Fibroblast of skin of right biceps (primary cell): ENCODE results near the gene CDT1.
"Not testable (repeated sequence)": the region's sequence is repeated elsewhere in the genome, so short reads cannot be mapped to it uniquely, and the experiment has no call there.

Experiments used
- DNase-seq: peaks from one replicate; pipeline ENCODE4 v3.0.0-alpha.2; 2013

Gene CDT1

DNA sequence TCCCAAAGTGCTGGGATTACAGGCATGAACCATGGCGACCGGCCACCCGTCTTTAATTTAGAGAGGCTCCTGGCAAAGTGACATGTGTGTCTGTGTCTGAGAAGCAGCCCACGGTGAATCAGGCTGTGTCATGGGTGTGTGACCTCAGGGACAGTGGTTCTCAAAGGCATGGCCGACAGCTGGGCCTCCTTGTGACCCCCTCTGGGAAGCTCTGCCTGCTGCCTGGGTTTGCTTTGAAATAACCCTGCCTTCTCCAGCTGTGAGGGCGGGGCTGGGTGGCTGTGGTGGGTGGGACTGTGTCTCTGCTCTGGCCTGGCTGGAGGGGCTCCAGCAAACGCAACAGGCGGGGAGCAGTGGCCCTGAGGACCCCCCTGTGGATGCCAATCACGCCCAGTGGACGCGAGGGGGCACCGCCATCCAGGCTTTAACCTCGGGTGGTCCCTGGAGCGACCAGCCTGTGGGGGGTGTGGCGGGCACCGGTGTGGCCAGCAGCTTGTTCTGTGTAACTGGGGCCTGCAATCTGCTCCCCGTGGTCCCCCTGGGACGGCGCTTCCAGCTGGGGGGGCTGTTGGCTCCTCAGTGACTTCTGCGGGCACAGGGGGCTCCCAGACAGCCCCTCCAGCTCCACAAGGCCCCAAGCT, 16.9 kb downstream of the CDT1 start:
- no peak for DNase-seq

DNA sequence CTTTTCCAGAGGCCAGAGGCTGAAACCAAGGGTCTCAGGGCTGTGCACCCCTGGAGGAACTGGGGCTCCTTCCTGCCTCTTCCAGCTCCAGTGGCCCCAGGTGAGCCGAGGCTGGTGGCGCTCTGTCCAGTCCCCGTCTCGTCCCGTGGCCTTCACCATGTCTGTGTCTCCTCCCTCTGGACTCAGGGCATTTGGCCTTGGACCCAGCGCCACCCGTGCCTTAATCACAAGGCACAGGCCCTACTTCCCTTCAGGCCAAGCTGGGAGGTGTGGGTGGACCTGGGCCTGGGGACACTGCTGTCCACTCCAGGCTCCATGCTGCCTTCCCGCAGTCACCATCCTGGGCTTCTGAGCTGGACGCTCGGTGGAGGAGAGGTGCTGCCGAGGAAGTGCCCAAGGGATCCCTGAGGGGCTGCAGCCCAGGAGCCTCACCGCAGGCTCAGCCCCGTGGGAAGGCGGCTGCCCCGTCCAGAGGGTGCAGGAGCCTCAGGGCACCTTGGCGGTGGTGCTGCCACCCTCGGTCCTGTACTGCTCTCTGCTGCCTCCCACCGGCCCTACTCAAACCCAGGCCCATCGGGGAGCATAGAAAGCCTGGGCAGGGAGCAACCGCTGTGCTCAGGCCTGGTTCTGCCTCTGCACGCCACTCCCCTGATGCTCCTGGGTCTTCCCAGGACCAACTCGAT, 17.7 kb downstream of the CDT1 start:
- DNase-seq = no peak

DNA sequence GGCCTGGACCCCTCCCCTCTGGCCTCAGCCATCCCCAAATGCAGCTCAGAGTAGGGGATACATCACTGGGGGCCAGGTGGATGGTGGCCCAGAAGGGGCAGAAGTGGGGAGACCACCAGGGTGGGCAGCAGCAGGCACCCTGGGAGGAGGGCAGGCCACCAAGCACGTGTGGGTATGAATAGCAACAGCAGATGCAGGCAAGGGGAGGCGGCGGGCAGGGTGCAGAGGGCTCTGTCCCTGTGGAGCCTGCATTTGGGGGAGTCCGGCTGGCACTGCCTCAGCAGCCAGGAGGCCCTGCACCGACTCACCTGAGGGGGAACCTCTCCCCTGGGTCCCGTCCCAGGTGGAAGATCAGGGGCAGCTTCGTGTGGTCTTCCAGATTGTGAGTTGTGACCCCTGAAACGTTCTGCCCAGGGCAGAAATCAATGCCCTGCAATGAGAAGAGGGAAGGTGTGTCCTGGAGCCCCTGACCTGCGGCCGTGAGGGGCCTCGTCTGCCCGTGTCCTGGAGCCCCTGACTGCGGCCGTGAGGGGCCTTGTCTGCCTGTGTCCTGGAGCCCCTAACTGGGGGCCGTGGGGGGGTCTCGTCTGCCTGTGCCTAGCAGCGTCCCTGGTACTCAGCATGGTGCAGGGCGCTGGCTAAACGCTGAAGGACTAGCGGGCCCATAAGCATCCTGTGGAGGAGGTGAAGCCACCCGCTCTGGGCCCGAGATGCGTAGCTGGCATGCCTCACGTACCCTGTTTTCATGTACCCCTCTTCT, 18.9 kb downstream of the CDT1 start:
- no peak for DNase-seq

- DNase-seq = not testable (repeated sequence)
Measured at GRCh38 chr16:88823646-88824045, 20.1 kb downstream of the CDT1 start.

DNA sequence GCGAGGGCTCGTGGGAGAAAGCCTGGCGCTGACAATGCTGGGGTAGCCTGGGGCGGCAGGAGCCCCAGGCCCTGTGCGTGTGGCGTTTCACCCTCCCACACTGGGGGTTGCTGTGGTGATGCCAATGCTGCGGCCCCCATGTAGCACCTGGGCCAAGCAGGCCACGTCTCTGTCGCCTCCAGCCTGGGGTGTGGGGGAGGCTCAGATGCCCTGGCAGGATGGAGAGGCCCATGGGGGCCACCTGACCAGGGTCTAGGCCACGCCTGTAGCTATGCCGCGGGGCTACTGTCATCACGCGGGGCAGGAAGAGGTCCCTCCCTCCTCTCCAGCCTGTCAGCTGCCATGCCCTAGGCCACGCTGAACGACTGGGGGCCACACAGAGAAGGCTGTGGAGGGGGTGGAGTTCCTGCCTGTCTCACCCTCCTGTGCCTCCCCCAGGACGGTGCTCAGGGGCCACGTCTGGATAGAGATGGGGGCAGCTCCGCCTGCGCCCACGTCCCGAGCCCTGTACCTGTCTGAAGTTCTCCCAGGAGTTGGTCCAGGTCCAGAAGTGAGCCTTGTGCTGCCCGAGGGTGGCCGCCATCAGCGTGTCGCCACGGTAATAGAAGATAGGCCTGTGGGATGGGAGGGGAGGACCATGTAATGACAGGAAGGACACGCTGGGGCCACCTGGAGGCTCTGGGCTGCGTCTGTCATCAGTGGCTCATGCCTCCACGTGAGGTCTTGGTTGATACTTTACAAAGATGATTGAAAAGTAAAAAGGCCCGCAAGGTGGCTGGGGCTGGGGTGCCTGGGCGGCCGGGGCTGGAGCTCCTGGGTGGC, 20.9 kb downstream of the CDT1 start:
- DNase-seq = no peak

- no peak for DNase-seq
Measured at GRCh38 chr16:88825146-88825545, 21.6 kb downstream of the CDT1 start.

- no peak for DNase-seq
Measured at GRCh38 chr16:88826070-88826840, 22.7 kb downstream of the CDT1 start.

DNA sequence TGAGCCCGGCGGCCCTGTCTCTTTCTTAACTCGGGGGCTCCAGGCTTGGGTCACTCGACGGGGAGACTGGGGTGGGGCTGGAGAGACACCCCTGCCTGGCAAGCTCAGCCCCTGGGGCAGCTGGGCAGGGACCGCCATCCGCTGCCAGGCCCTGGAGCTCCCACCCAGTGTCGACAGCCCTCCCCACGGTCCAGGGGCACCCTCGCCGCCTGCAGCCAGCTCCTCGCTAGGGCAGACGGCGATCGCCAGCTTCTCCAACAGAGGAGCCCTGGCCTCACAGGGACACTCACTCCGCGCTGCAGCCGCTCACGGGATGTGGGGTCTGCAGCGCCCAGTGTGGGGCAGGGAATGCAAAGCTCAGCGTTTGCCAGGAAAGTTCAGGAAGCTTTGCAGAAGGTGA, 24.1 kb downstream of the CDT1 start:
- DNase-seq = no peak

DNA sequence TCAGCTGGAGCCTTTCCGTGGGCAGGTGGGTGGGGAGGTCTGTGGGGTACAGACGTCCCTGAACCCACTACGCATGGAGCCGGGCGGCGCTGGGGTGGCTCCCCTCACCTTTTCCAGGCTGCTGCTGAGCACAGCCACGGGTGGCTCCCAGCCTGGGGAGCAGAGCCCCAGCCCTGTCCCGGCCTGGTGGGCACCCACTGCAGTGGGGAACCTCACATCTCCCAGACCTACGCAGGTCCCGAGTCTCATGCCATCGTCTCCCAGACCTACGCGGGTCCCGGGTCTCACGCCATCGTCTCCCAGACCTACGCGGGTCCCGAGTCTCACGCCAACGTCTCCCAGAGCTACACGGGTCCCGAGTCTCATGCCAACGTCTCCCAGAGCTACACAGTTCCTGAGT, 25.1 kb downstream of the CDT1 start:
- DNase-seq = no peak

- DNase-seq = no peak
Measured at GRCh38 chr16:88830258-88830657, 26.7 kb downstream of the CDT1 start.

GRCh38 chr16:88830783-88831182, 27.2 kb downstream of the CDT1 start:
- DNase-seq = no peak

DNA sequence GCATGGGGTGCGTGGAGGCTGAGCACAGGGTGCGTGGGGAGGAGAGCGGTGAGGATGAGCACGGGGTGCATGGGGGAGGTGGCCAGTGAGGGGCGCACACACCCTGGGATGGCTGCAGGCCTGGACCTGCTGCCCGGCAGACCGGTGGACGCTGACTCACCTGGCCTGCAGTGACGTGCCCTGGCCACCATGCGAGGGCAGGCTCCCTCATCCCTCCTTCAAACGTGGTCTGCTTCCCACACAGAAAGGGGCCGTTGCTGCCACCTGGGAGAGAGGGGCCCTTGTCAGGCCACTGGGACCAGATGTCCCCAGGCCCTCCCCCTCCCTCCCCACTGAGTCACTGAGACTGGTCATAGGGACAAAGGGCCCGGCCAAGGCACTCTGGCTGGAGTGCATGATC, 28.2 kb downstream of the CDT1 start:
- DNase-seq = no peak

DNA sequence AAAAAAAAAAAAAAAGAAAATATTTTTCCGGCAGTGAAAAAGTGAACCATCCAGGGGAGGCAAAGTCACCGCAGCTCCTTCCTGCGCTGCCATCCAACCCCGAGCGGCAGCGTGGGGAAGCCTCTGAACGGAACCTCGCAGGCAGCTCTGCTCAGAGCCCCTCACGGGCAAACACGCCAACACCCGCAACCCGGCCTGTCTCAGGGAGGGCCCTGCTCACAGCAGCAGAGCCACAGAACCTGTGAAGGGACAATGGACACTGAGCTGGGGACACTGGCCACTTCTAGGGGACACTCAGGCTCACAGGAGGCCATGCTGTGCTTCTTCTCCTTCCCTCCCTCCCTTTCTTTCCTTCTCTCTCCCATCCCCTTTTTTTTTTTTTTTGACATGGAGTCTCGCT, 29.5 kb downstream of the CDT1 start:
- no peak for DNase-seq

DNA sequence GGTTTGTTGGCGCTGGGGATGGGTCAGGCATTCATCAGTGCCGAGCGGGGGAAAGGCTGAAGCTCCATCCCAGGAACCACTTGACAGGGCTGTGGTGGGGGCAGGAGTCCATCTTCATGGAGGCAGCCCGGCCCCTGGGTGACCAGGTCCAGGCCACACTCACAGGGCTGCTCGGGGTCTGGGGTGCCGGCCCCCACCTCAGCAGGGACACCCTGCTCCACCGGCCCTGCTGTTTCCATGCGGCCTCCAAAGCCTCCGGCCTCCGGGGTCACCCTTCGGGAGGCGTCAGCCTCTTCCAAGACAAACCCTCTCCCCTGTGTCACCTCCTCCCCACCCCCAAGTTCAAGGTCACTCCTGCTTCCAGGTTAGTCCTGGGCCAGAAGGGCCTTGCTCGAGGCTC, 31.1 kb downstream of the CDT1 start:
- DNase-seq = no peak

DNA sequence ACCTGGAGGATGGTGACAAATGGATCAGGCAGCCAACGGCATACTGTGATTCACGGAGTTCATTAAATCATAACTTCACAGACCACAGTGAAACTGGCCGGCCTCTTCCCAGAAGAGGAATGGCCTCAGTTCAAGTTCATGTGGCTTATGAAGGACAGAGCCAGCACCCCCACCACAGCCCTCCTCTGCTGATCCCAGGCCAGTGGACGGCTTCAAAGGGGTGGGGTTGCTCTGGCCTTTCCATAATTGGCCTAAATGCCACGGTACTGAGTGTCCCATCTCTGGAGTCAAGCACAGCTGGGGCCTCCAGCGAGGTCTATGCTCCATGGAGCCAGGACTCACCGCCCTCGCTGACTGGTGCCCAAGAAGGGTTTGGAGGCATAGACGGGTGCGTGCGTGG, 31.8 kb downstream of the CDT1 start:
- DNase-seq = no peak

- no peak for DNase-seq
Measured at GRCh38 chr16:88835818-88836217, 32.2 kb downstream of the CDT1 start.

DNA sequence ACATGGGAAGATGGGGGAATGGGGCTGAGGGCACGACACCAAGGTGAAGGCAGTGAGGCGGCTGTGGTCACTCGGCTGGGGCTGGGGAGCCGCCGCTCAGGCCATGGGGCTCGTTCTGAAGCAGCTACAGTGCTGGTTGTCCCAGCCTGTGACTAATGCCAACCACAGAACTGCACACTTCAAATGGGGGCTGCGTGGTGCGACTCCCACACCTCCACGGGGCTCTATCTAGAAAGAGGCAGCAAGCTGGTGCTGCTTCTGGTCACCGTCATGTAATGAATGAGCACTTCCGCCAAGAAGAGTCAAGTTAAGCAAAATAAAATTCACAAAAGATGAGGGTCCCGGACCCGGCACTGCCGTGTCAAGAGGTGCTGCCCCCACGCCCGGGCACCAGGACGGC, 33.2 kb downstream of the CDT1 start:
- DNase-seq = no peak

- no peak for DNase-seq
Measured at GRCh38 chr16:88837806-88838205, 34.2 kb downstream of the CDT1 start.

- no peak for DNase-seq
Measured at GRCh38 chr16:88838566-88838965, 35.0 kb downstream of the CDT1 start.

DNA sequence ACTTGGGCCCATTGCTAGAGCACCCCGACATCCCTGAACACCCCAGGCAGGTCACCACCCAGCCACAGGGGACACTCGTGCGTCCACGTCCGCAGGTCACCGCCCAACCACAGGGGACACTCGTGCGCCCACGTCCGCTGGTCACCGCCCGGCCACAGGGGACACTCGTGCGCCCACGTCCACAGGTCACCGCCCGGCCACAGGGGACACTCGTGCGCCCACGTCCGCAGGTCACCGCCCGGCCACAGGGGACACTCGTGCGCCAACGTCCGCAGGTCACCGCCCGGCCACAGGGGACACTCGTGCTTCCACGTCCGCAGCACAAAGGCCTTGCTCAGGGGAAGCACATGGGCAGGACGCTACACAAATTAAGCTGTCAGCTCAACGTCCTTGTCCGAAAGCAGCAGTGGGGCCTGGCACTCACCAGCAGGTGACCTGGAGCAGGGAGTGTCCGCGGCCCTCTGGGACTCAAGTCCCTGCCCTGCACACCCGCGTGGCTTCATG, 35.5 kb downstream of the CDT1 start:
- no peak for DNase-seq

DNA sequence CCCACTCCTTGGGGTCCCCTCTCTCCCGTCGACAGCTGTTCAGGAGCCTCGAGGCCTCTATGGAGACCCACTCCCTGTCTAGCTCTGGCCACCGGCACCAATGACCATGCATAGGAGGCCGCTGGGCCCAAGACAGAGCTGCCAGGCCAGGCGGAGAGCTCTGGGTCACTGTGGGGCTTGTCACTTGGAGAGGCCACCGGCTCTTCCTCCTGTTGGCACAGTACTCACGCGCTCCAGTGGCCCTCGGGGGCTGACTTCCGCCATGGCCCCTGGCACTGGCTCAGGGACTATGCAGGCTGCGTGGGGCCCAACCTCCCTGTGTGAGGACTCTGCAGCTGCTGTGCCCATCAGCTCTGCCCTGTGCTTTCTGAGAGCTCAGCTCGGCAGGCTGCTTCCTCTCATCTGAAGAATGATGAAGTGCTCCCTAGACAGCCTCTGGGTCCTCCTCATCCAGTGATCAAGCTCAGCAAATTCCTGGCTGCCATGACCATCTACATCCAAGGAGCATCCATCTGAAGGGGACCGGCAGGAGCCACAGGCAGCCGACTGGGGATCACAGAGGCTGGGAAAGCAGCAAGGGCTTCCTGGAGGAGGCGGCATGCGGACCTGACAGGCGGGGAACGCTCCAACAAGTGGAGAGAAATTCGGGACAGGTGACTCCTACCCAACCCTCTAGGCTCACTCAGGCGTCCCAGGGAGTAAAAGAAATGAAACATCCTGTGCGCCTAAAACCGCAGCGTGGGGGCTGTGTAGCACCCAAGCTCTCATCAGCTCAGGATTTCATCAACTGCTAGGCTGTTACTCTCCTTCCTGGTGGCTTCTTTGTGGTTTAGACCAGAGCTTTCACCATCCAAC, 36.4 kb downstream of the CDT1 start:
- no peak for DNase-seq
